D341Med (cell line): ENCODE data around the gene KLK7.

Experiments used
- DNase-seq: peaks from one replicate; pipeline ENCODE4 v3.0.0; 2012; ENCODE audit warnings: low spot score

KLK7 gene

DNA sequence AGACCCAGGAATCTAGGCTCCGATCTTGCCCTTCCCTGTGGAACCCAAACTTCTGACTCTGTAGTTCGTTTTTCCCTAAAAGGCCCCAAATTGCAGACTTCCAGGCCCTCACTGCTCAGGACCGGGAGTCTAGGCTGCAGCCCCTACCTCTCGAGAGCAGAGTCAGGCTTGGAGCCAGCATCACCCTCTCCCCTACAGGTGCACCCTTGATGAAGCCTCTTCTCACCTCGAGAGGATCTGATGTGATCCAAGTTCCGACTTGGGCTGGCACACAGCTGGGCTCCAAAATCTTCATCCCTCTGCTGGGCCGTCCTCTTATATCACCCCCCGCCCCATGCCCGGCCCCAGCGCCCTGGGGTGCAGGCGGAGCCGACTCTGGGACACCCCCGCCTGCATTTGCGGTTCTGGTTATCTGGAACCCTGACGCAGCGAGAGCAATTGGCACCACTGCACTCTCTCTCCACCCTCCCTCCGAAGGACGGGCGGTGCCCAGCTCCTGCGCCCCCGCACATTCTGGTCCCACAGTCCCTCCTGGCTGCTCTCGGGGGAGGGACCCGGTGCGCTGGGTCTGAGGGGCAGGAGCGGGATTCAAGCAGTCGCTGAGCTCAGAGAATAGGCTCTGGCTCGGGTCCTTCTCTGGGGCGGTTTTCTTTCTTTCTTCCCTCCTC, at the start of gene KLK7:
Gene KLK7, minus strand, starts transcription at position 293 of the 668 bp plus-strand sequence. CDS start 1,518 bp downstream, outside the sequence.
- DNase-seq: no peak

DNA sequence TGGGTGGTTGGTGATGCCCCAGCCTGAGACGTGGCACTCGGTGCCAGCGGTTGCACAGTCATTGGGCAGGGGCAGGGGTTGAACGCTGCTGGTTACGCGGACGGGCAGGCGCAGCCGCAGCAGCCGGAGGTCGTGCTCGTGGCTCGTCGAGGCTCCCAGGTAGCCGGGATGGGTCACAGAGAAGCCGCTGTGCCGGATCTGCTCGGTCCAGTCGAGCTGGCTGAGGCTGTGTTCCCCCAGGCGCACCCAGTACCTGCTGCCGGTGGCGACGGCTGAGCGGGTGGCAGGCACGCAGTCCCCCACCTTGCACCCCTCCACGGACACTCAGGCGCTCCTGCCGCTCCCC, 48.1 kb upstream of the KLK7 start:
- DNase-seq: no peak

DNA sequence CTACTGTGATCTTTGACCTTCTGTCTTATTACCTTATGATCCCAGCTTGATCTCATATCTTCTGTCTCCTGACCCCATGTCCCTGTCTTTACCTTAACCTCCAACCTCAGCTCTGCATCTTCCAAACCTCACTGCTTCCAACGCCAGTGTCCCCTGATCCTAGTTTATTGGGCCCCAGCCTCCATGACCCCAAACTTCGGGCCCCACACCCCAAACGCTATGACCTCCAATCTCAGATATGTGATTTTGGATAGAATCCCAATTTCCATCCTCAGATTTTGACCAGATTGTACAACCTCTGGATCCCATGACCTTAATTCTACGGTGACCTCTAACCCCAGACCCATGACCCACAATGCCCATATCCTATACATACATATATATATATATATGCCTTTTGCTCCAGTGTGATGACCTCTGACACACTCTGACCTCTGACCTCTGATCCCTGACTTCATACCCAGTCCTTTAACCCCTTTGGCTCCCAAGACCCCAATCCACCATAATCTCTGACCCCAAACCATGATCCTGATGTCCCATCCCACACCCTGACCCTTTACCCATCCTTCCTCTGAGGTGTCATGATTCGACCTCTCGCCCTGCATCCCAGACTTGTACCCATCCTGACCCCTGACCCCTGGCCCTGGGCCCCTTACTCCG, 47.6 kb upstream of the KLK7 start:
- no peak for DNase-seq

DNA sequence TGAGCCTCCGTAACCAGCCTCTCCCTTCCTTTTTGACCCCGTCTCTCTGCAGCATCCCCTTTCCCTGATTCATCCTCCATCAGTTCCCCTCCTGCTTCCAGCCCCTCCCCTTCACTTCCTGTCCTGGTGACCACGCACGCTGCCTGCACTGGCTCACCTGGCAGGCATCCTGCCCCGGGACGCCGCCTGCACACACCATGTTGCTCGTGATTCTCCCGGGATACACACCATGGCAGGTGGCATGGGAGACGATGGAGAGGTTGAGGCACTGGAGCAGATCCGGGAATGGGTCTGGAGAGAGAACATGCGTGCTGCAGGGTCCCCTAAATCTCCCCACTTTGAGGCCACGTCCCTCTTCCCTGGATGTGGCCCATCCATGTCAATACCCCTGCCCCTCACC, 46.9 kb upstream of the KLK7 start:
- DNase-seq: peak; percentile 22

DNA sequence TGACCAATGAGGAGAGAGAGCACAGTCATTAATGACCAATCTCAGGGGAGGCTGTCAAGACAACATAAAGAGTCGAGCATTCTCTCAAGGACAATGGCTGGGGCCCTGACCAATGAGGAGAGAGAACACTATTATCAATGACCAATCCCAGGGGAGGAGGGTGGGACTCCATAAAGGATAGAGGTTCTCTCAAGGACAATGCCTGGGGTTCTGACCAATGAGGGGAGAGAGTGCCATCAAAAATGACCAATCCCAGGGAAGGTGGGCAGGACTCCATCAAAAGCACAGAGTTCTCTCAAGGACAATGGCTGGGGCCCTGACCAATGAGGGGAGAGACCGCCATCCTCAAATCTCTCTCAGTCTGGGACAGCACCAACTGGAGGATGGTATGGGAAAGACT, 46.0 kb upstream of the KLK7 start:
- DNase-seq: no peak

DNA sequence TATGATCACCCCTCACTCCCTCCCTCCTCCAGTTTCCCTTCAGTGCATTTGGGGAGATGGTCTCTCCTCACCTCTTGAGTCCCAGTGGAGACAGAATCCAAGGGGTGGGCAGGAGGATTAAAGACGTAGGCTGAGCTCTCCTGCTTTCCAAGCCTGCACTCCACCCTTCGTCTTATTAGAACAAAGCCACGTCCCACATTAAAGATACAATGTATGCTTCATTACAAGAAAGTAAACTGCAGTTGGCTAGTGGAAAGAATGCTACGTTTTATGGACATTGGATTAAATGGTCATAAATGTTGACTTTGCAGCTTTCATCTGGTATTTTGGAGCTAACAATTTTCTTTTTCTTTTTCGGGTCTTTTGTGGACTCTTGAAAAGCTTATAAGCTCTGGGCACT, 44.2 kb upstream of the KLK7 start:
- peak; percentile 8 for DNase-seq

DNA sequence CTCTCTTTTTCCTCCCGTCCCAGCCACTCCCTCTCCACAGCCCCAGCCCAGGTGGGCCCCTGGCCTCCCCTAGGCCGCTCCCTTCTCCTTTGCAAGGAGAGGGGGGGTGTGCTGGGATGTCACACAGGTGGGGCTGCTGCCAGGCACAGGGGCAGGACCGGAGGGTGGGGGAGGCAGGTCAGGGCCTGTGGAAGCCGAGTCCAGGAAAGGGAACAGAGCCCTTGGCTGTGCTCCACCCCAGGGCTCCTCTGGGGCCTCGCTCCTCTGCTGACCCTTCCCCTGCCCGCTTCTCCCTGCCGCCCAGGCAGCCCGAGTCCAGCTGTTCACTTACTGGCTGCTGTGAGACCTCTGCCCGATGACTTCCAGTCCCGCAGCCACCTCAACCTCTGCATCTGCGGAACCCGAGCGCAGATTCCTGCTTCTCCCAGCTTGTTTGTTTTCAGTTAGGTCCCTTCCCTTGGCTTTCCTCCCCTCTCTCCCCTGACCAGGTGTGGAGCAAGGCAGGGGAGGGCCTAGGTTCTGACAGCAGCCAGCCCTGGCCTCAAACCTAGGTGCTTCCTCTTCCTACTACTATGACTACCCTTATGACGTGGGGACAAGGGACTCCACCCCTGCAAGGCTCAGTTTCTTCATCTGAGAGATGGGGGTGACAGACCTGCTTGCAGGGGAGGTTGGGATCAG, 43.5 kb upstream of the KLK7 start:
- peak; percentile 29 for DNase-seq

DNA sequence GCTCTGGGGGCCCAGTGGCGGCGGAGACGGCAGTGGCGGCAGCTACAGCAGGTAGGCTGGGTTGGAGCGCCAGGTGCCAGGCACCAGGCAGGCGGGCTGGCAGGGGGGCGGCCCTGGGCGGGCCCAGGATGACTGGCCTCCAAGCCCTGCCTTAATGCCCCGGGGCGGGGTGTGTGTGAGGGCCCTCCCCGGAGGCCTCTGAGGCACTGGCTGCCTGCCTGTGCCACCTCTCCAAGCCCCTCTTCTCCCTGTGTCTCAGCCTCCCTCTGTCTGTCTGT, 42.8 kb upstream of the KLK7 start, which contains the start of gene KLK11:
Gene KLK11, minus strand, starts transcription at position 63 of the 278 bp plus-strand sequence. CDS start 985 bp downstream, outside the sequence.
- peak; percentile 27 for DNase-seq

DNA sequence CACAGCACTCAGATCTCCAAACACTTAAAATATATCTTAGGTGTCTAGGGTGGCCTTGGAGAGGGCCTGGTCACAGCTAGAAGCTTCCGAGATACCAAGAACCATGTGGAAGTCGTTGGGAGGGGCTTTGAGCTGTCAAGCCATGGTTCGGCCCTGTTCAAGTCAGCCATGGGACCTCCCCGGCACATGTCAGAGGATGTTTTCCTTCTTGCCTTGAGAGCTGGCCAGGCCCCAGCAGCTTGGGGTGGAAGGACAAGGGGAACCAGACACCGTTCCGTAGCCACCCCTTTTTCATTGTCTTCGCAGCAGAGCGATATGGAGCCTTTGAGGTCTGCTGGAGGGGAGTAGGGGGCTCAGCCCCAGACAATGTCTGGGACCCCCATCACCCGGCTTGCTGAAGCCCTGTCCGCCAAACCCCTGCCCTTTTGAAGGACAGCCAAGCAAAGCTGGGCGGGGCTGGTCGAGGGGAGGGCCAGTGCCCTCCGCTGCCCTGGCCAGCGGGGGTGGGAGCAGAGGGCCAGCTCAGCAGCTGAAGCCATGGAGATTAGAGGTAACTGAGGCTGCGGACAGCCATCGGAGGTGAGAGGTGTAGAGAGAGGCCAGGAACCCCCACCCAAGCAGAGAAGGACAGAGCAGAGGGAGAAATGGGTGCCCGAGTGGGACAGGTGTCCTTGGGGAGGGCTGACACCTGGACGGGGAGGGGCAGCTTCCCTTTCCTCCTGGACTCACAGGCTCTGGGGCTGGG, 42.3 kb upstream of the KLK7 start:
- peak; percentile 18 for DNase-seq

DNA sequence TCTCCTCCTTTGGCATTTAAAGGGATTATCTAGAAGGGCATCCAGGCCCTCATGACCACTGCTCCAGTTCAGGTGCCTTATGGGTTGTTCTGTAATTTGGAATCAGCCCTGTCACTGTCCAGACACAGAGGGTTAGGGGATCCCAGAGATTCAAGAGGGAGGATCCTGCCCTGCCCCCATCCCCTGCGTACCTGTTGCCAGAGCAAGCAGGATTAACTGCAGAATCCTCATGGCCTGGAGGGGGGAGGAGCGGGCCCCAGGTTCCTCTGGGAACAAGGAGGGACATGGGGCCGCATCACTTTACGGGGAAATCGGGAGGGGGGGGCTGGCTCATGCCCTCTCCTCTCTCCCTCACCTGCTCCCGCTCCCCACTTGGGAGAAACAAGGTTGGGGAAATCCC, 41.7 kb upstream of the KLK7 start:
- DNase-seq: peak; percentile 15

DNA sequence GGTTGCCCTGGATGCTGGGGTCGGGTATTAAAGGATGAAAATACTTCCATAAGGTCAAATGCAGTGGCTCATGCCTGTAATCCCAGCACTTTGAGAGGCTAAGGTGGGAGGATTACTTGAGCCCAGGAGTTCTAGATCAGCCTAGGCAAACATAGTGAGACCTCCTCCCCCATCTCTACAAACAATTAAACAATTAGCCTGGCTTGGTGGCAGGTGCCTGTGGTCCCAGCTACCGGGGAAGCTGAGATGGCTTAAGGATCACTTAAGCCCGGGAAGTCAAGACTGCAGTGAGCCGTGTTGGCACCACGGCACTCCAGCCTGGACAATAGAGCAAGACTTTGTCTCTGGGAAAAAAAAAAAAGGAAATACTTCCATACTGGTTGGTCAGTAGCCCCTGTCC, 41.2 kb upstream of the KLK7 start:
- DNase-seq: no peak

DNA sequence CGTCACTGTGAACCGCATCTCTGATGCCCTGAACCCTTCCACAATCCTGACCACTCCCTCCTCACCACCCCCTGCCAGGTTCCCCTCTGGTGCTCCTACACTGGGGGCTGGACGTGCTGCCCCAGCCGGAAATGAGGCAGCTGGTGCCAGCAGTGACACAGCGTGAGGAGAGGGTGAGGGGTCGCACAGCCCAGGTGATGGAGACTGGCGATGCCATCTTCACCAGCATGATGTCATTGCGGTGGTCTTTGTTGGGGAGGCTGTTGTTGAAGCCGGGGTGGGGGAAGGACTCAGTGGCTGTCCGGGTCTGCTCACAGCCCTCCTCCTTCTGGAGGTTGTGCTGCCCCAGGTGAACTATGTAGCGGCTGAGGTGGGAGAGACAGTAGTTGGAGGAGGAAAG, 40.2 kb upstream of the KLK7 start:
- DNase-seq: no peak

DNA sequence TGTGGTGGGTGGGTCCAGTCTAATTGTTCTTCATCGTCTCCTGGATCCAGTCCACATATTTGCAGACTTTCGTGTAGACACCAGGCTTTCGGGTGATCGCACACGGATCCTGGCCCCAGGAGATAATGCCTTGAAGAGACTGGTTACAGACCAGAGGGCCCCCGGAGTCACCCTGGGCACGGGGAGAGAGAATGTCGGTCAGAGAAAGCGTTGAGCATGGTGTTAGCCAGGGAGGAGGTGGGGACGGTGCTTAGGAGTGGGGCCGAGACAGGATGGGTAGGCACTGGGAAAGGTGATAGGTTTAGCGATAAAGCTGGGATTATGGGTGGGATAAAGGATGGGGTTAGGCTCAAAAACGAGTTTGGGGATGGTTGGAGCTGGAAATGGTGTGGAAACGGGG, 38.8 kb upstream of the KLK7 start:
- DNase-seq: no peak

DNA sequence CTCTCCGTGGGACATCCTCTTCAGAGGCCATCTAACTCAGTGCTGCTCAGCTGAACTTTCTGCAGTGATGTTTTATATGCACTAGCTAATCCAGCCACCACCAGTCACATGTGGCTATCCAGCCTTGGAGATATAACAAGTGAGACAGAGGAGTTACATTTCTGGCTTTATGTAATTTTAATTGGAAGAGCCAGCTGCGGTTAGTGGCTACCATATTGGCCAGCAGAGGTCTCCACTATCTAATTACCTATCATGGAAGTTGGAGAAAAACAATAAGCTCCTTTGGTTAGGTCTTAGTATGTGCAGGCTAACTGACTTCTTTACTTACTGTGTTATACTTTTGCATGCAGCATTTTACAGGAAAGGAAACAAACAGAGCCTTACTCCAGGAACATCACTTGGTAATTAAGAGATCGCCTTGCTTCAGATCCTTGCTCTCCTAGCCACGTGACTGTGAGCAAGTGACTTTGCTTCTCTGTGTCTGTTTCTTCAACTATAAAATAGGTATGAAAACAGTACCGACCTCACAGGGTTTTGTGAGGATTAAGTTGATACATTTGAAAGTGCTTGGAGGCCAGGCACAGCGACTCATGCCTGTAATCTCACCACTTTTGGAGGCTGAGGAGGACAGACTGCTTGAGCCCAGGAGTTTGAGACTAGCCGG, 37.4 kb upstream of the KLK7 start:
- no peak for DNase-seq

DNA sequence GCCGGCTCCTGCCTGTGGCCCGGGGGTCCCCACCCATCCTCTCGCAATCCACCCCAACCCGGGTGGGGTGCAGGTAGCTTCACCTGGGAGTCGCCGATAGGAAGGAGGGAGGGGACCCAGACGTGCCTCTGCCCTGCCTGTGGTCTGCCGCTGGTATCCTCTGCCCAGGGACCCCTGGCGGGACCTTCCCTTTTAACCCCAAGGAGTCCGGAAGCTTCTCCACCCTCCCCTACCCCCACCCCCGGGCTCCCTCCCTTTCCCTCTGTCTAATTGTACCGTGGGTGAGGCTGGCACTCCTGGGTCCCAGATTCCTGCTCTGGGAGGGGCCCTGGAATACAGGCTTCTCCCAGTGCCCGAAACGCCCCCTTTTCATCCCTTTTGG, 35.8 kb upstream of the KLK7 start, which contains the start of gene KLK10:
Gene KLK10, minus strand, starts transcription at position 166 of the 382 bp plus-strand sequence. CDS start 579 bp downstream, outside the sequence.
- DNase-seq: no peak

DNA sequence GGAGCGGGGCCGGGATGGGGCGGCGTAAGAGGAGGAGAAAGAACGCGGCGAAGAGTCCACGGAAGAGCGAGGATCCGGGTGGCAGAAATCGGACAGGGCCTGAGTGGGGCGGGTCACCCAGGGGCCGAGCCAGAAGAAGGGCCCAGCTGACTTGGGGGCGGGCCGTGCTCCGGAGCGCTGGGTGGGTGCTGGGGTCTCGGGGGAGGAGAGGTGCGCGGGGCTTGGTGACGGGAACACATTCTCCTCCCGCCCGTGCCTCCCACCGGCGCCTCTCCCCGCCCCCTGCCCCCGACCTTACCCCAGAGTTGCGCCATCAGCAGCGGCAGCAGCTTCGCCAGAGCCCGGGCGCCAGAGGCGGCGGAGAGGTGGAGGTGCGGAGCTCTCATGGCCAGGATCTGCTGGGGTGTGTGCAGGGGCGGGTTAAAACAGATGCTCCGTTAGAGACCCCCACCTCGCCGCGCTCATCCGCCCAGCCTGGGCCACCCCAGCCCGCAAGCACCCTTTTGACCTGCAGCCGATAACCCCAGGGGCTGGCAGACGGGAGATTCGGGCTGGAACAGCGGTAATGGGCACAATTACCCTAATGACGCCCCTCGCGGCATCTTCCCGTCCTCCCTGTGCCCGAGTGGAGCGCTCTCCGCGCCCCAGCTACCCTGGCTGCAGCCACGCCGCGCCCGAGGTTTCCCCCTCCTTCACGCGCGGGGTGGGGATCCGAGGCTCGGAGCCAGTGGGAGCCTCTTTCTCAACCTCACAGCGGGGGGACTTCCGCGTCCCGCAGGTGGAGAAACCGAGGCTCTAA, 35.2 kb upstream of the KLK7 start:
- DNase-seq: no peak

DNA sequence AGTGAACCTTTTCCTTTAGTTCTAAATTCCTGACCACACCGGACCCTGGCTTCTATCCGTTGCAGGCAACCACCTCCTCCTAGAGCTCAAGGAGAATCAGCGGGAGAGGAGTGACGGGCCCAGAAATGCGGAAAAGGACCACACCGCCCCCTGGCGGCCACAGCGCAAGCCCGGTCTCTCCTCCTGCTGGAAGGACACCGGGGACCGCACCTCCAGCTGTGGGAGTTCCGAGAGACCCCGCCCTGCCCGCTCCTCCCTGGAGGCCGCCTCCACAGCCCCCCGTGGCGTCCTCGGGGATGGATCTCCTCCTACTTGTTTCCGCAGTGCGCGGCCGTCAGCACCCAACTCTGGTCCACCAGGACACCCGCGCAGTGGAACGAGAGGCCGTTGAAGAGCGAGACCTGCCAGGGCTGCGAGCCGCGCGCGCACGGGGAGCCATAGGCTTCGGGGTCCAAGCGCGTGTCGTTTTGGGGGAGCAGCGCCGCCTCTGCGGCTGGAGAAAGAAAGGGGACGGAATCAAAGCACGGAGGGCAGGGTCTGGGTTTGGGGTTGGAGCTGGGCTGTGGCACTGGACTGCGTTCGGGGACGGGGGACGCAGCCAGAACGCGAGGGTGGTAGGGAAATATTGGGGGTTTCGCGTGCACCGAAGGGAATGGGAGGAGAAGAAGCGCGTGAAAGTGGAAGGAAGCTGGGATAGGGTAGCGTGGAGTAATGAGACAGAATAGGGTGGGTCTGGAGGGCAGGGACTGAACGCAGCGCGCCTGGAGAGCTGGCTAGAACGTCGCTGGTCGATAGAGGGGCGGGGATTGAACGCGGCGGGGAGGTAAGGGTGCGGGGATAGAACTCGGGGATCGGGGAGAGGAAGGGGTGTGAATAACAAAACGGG, 33.3 kb upstream of the KLK7 start:
- DNase-seq: peak; percentile 77

DNA sequence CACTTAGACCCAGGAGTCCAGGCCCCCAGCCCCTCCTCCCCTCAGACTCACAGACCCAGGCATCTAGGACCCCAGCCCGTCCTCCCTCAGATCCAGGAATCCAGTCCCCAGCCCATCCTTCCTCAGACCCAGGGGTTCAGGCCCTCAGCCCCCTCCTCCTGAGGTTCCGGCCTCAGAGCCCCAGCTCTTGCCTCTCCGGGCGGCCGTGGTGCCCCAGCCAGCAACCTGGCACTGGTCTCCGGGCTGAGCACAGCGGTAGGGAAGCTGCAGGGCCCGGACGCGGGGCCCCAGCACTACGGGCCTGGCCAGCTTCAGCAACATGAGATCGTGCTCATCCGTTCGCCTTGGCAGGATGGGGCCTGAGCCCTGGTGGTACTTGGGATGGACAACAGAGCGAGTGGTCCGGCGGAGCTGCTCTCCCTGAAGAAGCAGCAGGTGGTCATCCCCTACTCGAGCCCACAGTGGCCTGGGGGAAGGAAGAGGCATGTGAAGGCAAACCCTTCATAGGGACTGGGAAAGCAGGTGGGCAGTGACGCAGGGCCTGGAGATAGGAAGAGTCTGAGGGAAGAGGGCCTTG, 32.1 kb upstream of the KLK7 start:
- no peak for DNase-seq

DNA sequence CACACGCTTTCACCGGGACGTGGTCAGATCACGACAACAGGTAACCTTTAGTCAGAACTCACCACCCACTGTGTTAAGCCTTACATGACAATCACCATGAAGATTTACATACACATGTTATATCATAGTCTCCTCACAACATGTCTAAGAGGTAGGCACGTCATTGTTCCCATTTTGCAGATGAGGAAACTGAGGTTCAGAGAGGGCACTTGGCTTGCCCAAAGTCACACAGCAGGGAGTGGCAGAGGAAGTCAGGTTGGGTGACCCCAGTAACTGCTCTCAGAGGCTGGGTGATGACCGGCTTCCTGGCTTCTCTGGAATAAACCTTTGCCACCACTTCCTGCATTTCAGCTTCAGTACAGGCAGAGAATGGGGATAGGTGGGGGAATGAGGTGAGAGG, 30.5 kb upstream of the KLK7 start:
- no peak for DNase-seq

DNA sequence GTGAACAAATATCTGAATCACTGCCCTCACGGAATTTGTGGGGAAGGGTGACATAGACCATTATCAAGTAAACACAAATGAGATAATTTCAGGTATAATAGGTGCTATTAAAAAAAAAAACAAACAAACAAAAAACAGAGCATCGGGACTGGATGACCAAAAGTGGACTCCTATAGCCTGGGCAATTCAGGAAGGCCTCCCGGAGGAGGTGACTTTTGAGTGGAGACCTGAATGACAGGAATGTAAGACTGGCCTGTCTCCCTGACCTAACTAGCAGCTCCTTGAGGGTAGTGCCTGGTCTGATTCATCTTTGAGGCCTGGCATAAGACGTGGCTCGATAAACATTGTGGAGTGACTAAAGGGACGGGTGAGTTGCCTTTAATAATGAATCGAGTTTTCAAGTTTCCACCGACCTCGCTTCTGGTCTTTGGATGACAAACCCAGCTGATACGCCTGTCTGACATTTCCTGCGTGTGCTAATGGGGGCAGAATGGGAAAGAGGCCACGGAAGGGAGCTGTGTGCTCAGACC, 29.0 kb upstream of the KLK7 start:
- DNase-seq: no peak
